ENCODE results near the gene MEGF8.

Gene MEGF8

DNA sequence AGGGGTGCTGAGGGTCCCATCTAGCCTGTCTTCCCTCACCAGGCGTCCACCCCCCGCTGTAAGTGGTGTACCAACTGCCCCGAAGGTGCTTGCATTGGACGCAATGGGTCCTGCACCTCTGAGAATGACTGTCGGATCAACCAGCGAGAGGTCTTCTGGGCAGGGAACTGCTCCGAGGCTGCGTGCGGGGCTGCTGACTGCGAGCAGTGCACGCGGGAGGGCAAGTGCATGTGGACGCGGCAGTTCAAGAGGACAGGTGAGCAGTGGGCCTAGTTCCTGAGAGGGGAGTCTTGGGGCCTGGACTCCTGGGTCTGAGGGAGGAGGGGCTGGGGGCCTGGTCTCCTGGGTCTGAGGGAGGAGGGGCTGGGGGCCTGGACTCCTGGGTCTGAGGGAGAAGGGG, 36.9 kb downstream of the MEGF8 start:
- DNase-seq: no peak

DNA sequence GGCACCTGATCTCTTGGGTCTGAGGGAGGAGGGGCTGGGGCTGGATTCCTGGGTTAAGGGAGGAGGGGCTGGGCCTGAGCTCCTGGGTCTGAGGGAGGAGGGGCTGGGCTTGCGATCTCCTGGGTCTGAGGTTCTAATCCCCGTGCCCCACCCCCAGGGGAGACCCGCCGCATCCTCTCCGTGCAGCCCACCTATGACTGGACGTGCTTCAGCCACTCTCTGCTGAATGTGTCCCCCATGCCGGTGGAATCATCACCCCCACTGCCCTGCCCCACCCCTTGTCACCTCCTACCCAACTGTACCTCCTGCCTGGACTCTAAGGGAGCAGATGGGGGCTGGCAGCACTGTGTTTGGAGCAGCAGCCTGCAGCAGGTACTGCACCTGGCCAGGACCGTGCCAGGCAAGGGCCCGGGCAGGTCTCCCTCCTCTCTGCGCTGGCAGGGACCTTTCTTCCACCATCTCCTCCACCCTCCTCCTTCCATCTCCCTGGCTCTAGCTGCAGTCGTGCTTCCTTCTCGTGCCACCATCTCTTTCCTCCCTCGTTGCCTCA, 37.5 kb downstream of the MEGF8 start:
- DNase-seq: no peak

DNA sequence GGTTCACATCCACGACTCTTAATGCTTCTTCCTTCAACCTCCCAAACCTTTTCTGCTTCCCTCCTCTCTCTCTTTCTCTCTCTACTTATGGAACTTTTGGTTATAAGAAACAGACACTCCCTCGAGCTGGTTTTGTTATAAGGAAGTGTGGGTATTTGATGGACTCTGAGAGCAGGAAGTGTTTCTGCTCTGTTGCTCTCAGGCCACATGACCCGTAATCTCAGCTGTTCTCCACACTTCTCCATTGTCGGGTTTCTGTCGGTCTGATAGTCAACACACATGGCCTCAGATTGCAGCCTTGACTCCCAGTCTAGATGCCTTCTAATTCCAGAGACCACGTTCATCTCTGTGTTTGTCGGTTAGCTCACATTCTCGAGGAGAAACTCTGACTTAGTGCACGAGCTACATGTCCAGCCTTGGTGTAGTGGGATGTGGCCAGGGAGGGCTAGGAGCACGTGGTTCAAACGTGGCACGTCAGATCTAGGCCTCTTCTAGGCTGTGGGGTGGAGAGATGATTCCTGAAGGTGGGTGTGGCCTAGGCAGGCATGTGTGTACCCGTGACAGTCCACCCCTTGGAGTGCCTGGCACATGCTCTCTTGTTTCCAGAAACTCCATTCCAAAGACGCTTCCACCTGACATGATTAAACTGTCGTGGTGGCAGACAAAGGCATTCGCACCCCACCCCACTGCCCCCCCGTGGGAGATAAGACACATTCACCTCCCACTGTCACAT, 38.3 kb downstream of the MEGF8 start:
- DNase-seq: no peak

DNA sequence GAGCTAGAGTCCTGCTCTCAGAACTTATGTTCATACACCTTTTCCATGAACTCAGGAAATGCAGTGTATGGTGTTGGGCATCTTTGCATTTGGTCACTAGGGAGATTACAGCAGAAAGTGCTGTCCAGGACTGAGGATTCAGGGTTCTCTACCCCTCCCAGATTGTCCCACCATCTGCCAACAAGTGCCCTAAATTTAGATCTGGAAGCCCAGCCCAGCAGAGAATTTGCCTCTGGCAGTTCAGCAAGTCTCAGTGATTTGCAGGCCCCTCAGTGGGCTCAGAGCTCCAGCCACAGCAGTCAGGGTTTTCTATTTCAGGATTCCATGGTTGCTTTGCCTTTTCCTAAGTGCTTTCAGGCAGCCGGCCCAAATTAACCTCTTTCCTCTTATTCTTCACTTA, 41.2 kb downstream of the MEGF8 start:
- no peak for DNase-seq

DNA sequence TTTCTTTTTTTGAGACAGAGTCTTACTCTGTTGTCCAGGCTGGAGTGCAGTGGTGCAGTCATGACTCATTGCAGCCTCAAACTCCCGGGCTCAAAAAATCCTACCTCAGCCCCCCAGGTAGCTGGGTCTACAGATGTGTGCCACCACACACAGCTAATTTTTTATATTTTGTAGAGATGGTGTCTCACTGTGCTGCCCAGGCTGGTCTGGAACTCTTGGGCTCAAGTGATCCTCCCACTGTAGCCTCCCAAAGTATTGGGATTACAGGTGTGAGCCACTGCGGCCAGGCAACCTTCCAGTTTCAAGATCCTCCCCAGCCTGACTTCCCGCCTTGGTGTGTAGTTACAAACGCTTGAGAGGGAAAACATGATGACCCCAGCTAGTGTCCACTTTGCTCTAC, 42.5 kb downstream of the MEGF8 start:
- DNase-seq: no peak

DNA sequence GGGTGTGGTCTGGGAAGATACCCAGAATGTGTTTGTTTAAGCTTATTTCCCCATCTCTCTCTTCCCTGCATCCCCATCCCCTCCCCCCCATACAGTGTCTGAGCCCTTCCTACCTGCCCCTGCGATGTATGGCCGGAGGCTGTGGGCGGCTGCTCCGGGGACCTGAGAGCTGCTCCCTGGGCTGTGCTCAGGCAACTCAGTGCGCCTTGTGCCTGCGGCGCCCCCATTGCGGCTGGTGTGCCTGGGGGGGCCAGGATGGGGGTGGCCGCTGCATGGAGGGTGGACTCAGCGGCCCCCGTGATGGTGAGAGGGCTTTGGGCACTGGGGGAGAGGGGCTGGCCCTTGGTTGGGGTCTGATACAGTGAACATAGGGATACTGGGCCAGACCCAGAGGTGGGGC, 42.9 kb downstream of the MEGF8 start:
- DNase-seq: no peak

DNA sequence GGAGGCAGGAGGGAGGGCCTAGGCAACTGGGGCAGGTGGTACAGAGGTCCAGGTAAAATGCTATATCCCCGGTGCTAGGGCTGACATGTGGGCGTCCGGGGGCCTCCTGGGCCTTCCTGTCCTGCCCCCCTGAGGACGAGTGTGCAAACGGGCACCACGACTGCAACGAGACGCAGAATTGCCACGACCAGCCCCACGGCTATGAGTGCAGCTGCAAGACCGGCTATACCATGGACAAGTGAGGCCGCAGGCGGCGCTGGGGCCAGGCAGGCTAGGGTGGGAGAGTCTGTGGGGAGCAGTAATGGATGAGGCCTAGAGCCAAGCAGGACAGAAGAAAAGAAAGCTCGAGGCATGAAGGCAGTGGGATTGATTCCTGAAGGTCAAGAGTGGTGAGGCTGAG, 43.3 kb downstream of the MEGF8 start:
- no peak for DNase-seq

DNA sequence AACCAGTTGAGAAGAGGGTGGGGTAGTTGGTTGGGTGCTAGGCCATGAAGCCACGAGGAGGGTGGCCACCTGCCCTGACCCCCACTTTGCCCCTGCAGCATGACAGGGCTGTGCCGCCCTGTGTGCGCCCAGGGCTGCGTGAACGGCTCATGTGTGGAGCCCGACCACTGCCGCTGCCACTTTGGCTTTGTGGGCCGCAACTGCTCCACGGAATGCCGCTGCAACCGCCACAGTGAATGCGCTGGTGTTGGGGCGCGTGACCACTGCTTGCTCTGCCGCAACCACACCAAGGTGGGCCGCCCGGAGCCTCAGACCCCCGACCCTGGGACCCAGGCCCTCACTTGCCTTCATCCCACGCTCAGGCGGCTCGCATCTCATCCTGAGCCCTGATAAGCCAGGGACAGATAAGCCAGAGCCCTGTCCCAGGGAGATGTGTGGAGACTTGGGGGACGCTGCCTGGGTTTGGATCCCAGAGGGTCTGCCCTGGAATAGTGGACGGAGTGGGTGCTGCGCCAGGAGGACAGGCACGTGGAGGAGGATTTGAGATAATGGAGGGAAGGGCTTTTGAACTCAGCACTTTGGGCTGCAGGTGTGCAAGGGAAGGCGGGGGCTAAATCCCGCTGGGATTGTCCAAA, 44.1 kb downstream of the MEGF8 start:
- no peak for DNase-seq

DNA sequence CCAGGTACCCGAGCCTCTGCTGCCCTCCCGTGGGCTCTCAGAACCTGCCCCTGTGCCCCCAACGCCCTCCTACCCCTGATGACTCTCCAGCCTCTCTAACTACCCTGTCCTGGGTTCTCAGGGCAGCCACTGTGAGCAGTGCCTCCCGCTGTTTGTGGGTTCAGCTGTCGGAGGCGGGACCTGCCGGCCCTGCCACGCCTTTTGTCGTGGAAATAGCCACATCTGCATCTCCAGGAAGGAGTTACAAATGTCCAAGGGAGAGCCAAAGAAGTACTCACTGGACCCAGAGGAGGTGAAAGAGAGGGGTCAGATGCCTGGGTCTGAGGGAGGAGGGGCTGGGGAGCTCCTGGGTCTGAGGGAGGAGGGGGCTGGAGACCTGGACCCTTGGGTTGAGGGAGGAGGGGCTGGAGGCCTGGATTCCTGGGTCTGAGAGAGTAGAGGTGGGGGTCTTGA, 44.7 kb downstream of the MEGF8 start:
- no peak for DNase-seq

DNA sequence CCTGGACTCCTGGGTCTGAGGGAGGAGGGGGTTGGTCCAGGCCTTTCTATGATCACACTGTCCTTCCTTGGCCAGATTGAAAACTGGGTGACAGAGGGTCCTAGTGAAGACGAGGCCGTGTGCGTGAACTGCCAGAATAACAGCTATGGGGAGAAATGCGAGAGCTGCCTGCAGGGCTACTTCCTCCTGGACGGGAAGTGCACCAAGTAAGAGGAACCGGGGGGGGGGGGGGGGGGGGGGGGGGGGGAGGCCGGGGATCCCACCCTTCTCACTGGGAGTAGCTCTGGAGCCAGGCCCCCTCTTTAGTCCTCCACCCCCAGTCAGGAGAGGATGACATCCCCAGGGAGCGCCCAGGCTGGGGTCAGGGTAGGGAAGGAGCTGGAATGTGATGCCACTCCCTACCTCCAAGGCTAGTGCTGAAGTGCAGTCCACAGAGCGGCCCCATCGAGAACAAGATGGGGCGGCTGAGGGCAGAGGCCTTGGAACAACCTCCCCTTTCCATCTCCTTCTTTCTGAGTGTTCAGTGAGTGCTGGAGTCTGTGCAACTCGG, 45.3 kb downstream of the MEGF8 start:
- DNase-seq: no peak

DNA sequence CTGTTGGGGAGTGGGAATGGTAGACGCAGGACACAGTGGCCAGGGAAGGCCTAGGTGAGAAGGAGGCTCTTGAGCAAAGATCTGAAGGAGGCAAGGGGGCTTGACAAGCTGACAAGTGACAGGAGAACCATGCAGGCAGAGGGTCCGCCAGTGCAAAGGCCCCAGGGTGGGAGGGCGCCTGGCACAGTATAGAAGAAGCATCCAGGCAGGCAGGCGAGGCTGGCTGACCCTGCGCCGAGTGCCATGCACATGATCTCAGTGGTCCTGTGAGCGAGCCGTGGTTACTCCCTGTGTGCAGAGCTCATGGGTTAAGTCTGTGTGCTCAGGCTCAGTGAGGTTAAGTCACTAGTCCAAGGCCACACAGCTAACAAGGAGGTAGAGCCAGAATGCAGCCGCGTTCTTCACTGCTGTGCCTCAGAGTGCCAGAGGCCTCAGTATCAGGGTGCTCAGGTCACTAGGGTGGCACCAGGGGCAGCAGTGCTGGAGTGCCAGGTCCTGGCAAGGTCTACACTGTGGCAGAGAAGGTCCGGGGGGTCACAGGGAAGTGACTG, 49.5 kb downstream of the MEGF8 start:
- no peak for DNase-seq

DNA sequence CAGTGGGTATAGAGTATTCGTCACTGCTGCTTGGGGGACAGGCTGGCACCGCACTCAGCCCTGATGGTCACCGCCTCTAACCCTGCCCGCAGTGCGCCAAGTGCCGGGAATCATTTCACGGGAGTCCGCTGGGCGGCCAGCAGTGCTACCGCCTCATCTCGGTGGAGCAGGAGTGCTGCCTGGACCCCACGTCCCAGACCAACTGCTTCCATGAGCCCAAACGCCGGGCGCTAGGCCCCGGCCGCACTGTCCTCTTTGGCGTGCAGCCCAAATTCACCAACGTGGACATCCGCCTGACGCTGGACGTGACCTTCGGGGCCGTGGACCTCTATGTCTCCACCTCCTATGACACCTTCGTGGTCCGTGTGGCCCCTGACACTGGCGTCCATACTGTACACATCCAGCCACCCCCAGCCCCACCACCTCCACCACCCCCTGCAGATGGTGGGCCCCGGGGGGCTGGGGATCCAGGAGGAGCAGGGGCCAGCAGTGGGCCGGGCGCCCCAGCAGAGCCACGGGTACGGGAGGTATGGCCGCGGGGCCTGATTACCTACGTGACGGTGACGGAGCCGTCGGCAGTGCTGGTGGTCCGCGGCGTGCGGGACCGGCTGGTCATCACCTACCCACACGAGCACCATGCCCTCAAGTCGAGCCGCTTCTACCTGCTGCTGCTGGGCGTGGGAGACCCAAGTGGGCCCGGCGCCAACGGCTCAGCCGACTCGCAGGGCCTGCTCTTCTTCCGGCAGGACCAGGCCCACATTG, 50.2 kb downstream of the MEGF8 start:
- DNase-seq: no peak

DNA sequence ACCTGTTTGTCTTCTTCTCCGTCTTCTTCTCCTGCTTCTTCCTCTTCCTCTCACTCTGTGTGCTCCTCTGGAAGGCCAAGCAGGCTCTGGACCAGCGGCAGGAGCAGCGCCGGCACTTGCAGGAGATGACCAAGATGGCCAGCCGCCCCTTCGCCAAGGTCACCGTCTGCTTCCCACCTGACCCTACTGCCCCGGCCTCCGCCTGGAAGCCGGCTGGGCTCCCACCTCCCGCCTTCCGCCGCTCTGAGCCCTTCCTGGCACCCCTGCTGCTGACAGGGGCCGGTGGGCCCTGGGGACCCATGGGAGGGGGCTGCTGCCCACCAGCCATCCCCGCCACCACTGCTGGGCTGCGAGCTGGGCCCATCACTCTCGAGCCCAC, 50.7 kb downstream of the MEGF8 start:
- no peak for DNase-seq

DNA sequence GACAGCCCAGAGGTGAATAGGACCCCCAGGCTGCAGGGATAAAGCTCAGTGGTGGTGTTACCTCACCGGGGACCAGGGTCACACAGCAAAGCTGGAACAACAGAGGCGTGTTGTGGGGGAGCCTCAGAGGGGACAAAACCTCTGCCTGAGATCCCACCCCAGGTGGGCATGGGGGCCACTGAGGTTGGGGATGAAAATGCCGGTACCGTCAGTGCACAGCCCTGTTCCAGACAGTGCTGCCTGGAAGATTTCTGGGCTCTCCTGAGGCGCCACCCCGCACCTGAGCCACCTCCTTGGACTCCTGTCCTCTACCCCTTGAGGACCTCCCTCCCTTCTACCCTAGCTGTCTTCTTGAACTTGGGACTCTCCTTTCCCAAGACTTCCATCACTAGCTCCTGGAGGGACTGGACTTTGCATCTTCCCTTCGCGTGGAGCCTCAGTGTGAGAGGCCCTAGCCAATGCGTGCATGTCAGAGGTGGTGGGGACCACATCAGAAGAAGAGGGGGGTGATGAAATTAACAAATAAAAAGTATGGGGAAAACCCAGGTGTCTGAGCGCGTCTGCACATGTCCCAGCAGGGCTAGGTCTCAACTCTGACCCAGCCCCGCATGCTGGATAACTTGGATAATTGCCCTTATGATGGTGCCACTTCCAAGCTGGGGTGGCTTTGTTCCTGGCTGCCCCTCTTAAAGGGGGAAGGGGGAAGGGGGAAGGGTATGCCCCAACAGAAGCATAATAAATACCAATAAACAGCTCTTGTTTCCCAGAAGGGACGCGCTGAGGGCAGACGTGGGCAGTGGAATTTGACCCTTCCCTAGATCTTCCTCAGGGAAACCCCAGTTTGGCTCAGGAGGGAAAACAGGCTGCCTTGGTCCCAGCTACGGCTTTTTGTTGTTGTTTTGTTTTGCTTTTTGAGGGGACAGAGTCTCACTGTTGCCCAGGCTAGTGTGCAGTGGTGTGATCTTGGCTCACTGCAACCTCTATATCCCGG, 53.1 kb downstream of the MEGF8 start:
- no peak for DNase-seq

DNA sequence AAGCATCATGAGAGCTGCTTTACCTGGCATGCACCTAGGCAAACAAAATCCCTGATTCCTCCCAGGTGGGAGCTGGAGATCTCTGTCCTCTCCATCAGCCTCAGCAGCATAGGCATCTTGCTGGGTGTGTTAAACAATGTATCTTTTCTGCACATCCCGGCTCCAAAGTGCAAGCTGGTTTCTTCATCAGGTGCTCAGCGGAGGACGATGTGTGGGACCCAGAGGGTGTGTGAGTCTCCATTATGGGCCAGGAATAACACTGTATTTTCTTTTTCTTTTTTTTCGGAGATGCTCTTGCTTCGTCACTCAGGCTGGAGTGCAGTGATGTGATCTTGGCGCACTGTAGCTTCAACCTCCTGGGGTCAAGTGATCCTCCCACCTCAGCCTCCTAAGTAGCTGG, 54.7 kb downstream of the MEGF8 start:
- no peak for DNase-seq

DNA sequence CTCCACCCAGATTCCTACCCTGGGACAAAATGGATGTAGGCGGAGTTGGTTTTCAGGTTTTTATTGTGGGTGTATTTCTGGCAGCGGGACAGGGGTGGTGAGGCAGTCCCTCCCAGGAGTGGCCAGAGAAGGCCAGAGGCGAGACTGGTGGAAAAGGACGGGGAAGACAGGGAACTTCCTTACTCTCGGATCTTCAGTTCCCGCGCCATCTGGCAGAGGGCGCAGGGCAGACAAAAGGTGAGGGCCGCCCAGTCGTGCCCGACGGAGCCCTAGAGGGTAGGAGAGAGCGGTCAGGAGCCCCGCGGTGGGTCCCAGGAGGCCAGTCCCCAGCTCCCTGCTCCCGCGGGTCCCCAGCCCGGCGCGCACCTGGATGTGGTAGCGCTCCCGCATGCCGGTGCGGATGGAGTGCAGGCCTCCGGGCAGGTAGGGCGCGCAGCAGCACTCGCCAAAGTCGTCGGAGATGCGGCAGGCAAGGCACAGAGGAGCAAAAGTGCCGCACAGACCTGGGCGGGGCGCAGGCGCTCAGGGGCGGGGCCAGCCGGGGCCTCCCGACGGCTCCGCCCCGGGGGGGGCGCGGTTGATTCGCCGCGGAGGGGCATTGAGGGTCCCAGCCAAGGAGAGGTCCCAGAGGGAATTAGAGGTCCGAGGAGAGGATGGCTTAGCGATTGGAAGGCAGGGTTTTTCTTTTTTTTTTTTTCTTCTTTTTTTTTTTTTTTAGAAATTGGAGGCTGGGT, 61.7 kb downstream of the MEGF8 start:
- DNase-seq: peak; percentile 19

DNA sequence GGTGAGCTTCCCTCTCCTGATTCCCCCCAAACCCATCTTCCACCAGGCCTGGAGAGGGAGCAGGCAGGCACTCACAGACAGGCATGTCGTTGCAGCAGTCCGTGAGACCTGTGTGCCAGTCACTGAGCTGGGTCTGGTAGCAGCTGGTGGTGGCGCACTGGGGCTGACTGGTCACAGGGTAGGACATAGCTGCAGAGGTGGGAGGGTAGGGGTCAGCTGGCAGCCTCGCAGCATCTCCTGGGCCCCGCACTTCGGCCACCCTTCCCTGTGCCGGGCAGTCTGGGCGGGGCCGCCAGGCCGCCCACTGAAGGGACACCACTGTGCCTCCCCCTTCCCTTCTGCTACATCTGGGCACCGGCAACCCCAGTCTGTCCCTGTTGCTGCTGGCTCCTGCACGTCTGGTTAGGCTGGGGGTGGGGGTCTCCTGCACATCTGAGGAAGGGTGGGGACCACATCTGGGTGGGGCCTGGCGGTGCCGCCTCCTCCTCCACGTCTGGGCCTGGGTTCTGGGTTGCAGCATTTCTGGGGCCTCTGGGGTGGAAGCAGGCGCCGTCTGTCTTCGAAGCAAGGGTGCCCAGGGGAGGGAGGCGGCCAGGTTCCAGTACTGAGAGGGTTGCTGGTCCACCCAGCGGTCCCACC, 63.5 kb downstream of the MEGF8 start:
- no peak for DNase-seq

DNA sequence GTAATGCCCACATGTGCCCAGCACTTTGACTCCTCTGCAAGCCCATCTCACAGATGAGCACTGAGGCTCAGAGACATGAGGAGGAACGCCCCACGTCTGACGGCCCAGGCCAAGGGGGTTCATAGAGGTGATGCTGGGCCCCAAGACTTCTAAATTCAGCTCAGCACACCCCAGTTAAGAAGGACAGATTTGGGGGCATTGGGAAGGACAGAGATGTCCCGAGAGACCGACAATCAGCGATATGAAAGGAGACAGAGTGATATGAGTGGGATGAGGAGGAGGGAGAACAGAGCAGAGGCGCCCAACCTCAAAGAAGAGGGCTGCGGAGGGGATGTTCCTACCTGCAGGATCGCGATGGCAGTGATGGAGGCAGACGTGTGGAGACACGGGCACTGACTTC, 64.5 kb downstream of the MEGF8 start, which contains the start of gene CNFN:
TSS of gene CNFN (minus strand) at position 399 of the 400 bp plus-strand sequence. CDS start 1,260 bp downstream, outside the sequence.
- no peak for DNase-seq

DNA sequence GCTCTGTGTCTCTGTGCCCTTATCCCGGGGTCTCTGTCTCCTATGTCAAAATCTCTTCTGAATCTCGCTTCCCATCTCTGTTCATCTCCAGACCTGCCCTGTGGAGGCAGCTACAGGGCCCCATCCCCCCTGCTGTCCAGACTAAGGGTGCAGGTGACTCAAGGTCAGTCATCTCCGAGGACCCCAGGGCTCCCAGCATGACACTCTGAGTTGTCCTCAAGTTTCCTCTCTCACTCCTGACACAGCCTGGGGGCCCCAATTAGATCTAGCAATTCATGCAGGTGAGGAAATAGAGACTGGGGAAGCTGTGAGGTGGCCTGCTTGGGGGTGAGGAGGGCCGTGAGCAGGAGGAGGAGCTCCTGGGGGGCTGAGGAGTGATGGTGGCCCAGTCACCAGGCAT, 66.7 kb downstream of the MEGF8 start:
- no peak for DNase-seq

DNA sequence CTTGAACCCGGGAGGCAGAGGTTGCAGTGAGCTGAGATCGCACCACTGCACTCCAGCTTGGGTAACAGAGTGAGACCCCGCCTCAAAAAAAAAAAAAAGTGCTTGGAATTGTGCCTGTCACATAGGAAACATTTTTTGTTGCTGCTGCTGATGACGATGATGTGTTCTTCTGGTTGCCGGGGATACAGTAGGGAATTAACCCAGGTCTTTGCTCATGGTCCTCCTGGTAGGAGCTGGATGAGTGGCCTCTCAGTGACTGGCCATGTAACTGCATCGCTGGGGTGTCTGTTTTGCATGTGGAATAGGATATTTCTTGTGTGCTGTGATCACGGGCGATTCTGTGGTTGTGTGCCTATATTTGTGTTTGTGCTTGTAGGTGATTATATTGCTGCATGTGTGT, 69.3 kb downstream of the MEGF8 start:
- DNase-seq: no peak
